Esophagus squamous epithelium (tissue), 4 donors: ENCODE results near the gene SH3PXD2B.

Experiments
- POLR2A ChIP-seq, 4 donors: fragments of 450-650 bp; IDR thresholded peaks; one replicate each; pipeline ENCODE4 v1.6.1; 2017; ENCODE audit warnings: antibody characterized with exemption in 4 of 4, mild to moderate bottlenecking in 4 of 4, moderate library complexity in 3 of 4
- TF ChIP-seq, protein P1 (sequence below), 6 experiments: fragments of 450-650 bp in 4 of 6; fragments of 200-600 bp in 2 of 6; sonication (generic) in 2 of 6; IDR thresholded peaks; one replicate each; pipeline ENCODE4 v1.5.1; 2016 to 2019; ENCODE audit warnings: antibody characterized with exemption in 6 of 6, mild to moderate bottlenecking in 4 of 6, moderate library complexity in 4 of 6

DNA sequence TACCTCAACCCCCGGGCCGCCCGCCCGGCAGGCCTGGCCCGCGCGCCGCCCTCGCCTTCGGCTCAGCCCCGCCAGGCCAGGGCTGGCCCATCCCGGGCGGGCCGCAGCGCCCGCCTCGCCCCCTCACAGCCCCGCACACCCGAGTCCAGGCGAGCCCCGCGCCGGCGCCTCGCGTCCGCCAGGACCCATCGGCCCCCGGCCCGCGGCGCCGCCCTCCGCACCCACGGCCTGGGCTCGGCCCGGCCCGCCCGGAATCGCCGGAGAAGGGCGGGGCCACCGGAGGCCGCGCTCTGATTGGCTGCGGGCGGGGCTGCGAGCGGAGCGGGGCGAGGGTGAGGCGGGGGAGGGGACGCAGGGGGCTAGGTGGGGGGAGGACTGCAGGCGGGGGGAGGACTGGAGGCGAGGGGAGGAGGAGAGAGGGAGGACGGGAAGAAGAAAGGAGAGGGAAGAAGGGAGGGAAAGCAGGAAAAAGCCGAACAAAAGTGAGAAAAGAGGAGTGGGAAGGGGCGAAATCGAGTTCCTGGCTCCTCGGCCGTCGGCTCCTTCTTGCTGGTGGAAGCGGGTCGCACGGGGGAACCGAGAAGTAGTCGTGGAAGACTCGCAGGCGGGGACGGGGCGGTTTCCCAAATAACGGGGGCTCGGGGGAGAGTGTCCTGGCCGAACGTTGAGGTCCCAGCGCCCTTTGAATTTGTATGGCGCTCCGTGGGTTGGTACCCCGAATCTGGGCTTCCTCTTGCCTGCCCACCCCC, 170.3 kb downstream of the SH3PXD2B start:
- peak in 1 of 4 donors; percentile 36 for TF ChIP-seq POLR2A (IDR thresholded peaks at IDR 0.05)
- TF ChIP-seq, protein P1, sequence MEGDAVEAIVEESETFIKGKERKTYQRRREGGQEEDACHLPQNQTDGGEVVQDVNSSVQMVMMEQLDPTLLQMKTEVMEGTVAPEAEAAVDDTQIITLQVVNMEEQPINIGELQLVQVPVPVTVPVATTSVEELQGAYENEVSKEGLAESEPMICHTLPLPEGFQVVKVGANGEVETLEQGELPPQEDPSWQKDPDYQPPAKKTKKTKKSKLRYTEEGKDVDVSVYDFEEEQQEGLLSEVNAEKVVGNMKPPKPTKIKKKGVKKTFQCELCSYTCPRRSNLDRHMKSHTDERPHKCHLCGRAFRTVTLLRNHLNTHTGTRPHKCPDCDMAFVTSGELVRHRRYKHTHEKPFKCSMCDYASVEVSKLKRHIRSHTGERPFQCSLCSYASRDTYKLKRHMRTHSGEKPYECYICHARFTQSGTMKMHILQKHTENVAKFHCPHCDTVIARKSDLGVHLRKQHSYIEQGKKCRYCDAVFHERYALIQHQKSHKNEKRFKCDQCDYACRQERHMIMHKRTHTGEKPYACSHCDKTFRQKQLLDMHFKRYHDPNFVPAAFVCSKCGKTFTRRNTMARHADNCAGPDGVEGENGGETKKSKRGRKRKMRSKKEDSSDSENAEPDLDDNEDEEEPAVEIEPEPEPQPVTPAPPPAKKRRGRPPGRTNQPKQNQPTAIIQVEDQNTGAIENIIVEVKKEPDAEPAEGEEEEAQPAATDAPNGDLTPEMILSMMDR (IDR thresholded peaks at IDR 0.05): no peak
